Keratinocyte (primary cell): ENCODE measurements around the gene GPR32. TPM values are rescaled to one million over a fixed set of nuclear protein-coding genes. Genes with fewer than 3 reads are reported as not detected.

Experiments used
- DNase-seq: peaks from one replicate; pipeline ENCODE4 v3.0.0-alpha.2; 2011; ENCODE audit warnings: low read depth, missing footprints, low spot score
- FAIRE-seq: peaks from 2 replicates; lab custom pipeline; 2011; peaks lifted over from hg19 to GRCh38; lab: Jason Lieb, UNC
- H2AFZ ChIP-seq: 2 replicates; pipeline ENCODE4 v1.6.0; 2012; ENCODE audit warnings: low read length, control low read depth, inconsistent platforms; ENCODE audit not compliant: control insufficient read depth
- H3K27ac ChIP-seq: 2 replicates; pipeline ENCODE4 v1.5.1; 2011; ENCODE audit warnings: low read length; ENCODE audit not compliant: control insufficient read depth, insufficient read depth
- H3K27me3 ChIP-seq: 3 replicates; pipeline ENCODE4 v1.6.0; 2011; ENCODE audit warnings: low read length; ENCODE audit not compliant: control insufficient read depth, insufficient read depth; ENCODE audit errors: extremely low read depth
- H3K36me3 ChIP-seq, 2 experiments: 2 replicates in 1 of 2; 3 replicates in 1 of 2; pipeline ENCODE4 v1.5.1; 2011; ENCODE audit warnings: low read length in 2 of 2, mild to moderate bottlenecking in 1 of 2; ENCODE audit not compliant: control insufficient read depth in 2 of 2, insufficient read depth in 2 of 2; ENCODE audit errors: extremely low read depth in 1 of 2
- H3K4me1 ChIP-seq: 3 replicates; pipeline ENCODE4 v1.5.1; 2011; ENCODE audit warnings: low read length; ENCODE audit not compliant: control insufficient read depth, insufficient read depth; ENCODE audit errors: extremely low read depth
- H3K4me2 ChIP-seq: 3 replicates; pipeline ENCODE4 v1.6.0; 2011; ENCODE audit warnings: low read depth, low read length; ENCODE audit not compliant: control insufficient read depth, insufficient read depth; ENCODE audit errors: extremely low read depth
- H3K4me3 ChIP-seq, 3 experiments: fragments of 200-600 bp in 1 of 3; sonication (generic) in 1 of 3; 2 replicates in 2 of 3; 3 replicates in 1 of 3; pipeline ENCODE4 v1.5.1; 2011 to 2016; ENCODE audit warnings: low read length in 3 of 3, mild to moderate bottlenecking in 3 of 3, control low read depth in 2 of 3, inconsistent platforms in 1 of 3, low read depth in 1 of 3, mixed read lengths in 1 of 3, mixed run types in 1 of 3, moderate library complexity in 1 of 3; ENCODE audit not compliant: control insufficient read depth in 2 of 3, insufficient read depth in 2 of 3; ENCODE audit errors: extremely low read depth in 1 of 3
- H3K79me2 ChIP-seq: 2 replicates; pipeline ENCODE4 v1.6.0; 2012; ENCODE audit warnings: low read length; ENCODE audit not compliant: control insufficient read depth, insufficient read depth
- H3K9ac ChIP-seq: 3 replicates; pipeline ENCODE4 v1.6.0; 2011; ENCODE audit warnings: low read length; ENCODE audit not compliant: control insufficient read depth, insufficient read depth; ENCODE audit errors: extremely low read depth
- H3K9me1 ChIP-seq: 3 replicates; pipeline ENCODE4 v1.6.0; 2011; ENCODE audit warnings: low read length; ENCODE audit not compliant: control insufficient read depth, insufficient read depth; ENCODE audit errors: extremely low read depth
- H3K9me3 ChIP-seq: 2 replicates; pipeline ENCODE4 v1.5.1; 2012; ENCODE audit warnings: low read depth, low read length; ENCODE audit not compliant: control insufficient read depth
- H4K20me1 ChIP-seq: 3 replicates; pipeline ENCODE4 v1.6.0; 2011; ENCODE audit warnings: low read length; ENCODE audit not compliant: control insufficient read depth, insufficient read depth; ENCODE audit errors: extremely low read depth
- CTCF ChIP-seq, 3 experiments: IDR thresholded peaks in 1 of 3; conservative IDR thresholded peaks in 1 of 3; optimal IDR thresholded peaks in 1 of 3; 2 replicates in 2 of 3; 3 replicates in 1 of 3; pipeline versions ENCODE3 to v1.5.1; 2011; ENCODE audit warnings: low read length in 3 of 3, mild to moderate bottlenecking in 3 of 3, moderate library complexity in 2 of 3, control low read depth in 1 of 3, inconsistent platforms in 1 of 3; ENCODE audit not compliant: insufficient read depth in 2 of 3; ENCODE audit errors: extremely low read depth in 1 of 3
- EZH2 ChIP-seq: IDR thresholded peaks from one replicate; pipeline ENCODE4 v1.6.1; 2012; ENCODE audit warnings: inconsistent platforms, mild to moderate bottlenecking, low read length, moderate library complexity
- dilution Hi-C: fragments of 300-500 bp; cut with MboI; formaldehyde crosslinking; loops from one replicate; pipeline ENCODE4 v1.7.0; 2020; ENCODE audit warnings: low sequenced_read_pairs; ENCODE audit not compliant: extremely low pct_ligation_motif_present
- polyA plus RNA-seq, 5 experiments: library from polyadenylated mRNA; depleted of rRNA in 3 of 5; stranded (reverse) in 3 of 5; stranded (forward) in 1 of 5; unstranded in 1 of 5; fragments of >200 nt; gene quantifications; 1 replicate in 1 of 5; 2 replicates in 3 of 5; 3 replicates in 1 of 5; pipeline versions ENCODE4 v1.2.1 to v1.2.3, GENCODE V29; 2011 to 2012; ENCODE audit warnings: missing spikeins in 2 of 5, low read depth in 1 of 5, low replicate concordance in 1 of 5

GPR32 gene
- polyA plus RNA-seq, 1 donor (not counting 4 experiments of a cell fraction or from before 2014, with no cell fraction given), result not detected

GRCh38 chr19:50818859-50819472 lies 48.7 kb downstream of the GPR32 start:
- H3K4me2 ChIP-seq, result no peak overlapping the region
- H3K9ac ChIP-seq, result no peak overlapping the region
- DNase-seq, result no peak
- H3K9me3 ChIP-seq, result no peaks in the 10 kb centered on the region
- dilution Hi-C loops, result no loop called here
- H3K27me3 ChIP-seq, result peaks cover 33% of the 10 kb centered on the region
- H3K9me1 ChIP-seq, result no peaks in the 10 kb centered on the region
- H3K36me3 ChIP-seq, result no peaks in the 10 kb centered on the region
- no peak for TF ChIP-seq EZH2
- TF ChIP-seq CTCF (optimal IDR thresholded peaks at IDR 0.05 in 1 of 3, IDR thresholded peaks at IDR 0.05 in 1 of 3, conservative IDR thresholded peaks at IDR 0.05 in 1 of 3; ENCODE audit: extremely low read depth in 1 of 3, insufficient read depth in 2 of 3, low read length in 3 of 3), result no peak
- no peak overlapping the region for H2AFZ ChIP-seq
- no peak overlapping the region for H3K27ac ChIP-seq
- H3K4me1 ChIP-seq, result peaks cover 6% of the 10 kb centered on the region
- no peaks in the 10 kb centered on the region for H4K20me1 ChIP-seq
- H3K4me3 ChIP-seq, result no peak overlapping the region
- no peaks in the 10 kb centered on the region for H3K79me2 ChIP-seq
- no peak for FAIRE-seq

GRCh38 chr19:50819636-50820035 lies 49.4 kb downstream of the GPR32 start:
- Histone ChIP-seq H3K4me1 (peaks cover 6% of the 10 kb centered on the region), H3K4me3 (no peak overlapping the region), H4K20me1 (no peaks in the 10 kb centered on the region), H3K27ac (no peak overlapping the region), H3K9ac (no peak overlapping the region), H3K79me2 (no peaks in the 10 kb centered on the region), H3K9me1 (no peaks in the 10 kb centered on the region), H3K4me2 (no peak overlapping the region), H3K36me3 (no peaks in the 10 kb centered on the region), H2AFZ (no peak overlapping the region), H3K27me3 (peaks cover 33% of the 10 kb centered on the region), H3K9me3 (no peaks in the 10 kb centered on the region)
- dilution Hi-C loops, result no loop called here
- FAIRE-seq, result no peak
- TF ChIP-seq EZH2 (no peak), CTCF (optimal IDR thresholded peaks at IDR 0.05 in 1 of 3, IDR thresholded peaks at IDR 0.05 in 1 of 3, conservative IDR thresholded peaks at IDR 0.05 in 1 of 3; ENCODE audit: extremely low read depth in 1 of 3, insufficient read depth in 2 of 3, low read length in 3 of 3) (no peak)
- DNase-seq, result no peak
